HG03135 (cell line): ENCODE measurements around the gene SLC6A8.

Source experiments
- ATAC-seq: cut with Tn5 transposase; IDR thresholded peaks from one replicate; pipeline ENCODE4 v1.9.1; 2021; ENCODE audit warnings: mild to moderate bottlenecking, moderate library complexity; ENCODE audit not compliant: unreplicated experiment

The SLC6A8 gene

DNA sequence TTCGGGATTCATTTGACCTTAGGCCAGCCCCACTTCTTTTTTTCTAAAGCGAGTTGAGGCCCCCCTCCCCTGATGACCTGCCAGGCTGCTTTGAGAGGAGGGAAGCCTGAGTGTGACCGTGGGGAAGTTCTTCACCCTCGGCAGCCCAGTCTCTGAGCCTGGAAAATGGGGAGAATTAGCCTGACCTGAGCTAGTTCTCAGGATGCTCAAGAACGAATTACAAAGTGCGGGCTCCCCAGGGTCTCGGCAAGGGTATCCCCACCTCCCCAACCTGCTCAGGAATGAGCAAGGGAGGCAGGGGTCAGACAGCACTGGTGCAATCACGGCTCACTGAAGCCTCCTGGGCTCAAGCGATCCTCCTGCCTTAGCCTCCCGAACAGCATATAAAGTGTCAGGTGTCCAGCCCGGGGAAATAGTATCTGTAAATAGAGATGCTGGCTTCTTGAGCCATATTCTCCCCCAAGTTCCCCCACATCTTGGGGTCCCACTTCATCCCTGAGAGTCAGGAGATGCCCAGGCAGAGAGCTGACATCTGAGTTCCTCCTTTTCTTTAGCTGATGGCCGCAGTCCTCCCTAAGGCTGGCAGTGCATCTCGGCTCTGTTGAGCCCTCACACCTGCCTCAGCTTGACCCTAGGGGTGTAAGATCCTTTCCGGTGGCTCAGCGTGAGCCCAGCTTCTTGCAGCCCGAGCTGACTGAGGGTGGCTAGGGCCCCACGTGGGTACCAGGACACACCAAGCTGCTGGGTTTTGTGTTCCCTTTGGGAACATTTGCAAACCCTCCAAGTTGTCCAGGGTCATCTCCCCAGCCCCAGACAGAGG is 39.2 kb upstream of the SLC6A8 start:
- no peak for ATAC-seq

DNA sequence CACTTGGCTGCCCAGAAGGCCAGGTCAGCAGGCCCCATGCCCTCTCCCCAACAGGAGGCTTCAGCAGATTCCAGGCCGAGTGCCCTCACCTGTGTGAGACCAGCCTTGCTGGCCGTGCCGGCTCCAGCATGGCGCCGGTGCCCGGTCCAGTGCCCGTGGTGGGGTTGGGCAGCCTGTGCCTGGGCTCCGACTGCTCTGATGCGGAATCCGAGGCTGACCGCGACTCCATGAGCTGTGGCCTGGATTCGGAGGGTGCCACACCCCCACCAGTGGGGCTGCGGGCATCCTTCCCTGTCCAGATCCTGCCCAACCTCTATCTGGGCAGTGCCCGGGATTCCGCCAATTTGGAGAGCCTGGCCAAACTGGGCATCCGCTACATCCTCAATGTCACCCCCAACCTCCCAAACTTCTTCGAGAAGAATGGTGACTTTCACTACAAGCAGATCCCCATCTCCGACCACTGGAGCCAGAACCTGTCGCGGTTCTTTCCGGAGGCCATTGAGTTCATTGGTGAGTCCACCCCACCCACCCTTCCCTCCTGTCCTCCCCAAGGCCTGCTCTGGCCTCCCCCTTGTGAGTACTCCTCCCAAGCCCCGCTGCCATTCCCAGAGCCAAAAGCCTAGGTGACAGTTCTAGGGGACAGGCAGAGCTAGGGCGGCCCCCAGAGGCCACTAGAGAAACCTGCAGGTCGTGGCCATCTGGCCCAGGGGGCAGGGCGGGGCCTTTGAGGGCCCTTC is 38.4 kb upstream of the SLC6A8 start:
- no peak for ATAC-seq

DNA sequence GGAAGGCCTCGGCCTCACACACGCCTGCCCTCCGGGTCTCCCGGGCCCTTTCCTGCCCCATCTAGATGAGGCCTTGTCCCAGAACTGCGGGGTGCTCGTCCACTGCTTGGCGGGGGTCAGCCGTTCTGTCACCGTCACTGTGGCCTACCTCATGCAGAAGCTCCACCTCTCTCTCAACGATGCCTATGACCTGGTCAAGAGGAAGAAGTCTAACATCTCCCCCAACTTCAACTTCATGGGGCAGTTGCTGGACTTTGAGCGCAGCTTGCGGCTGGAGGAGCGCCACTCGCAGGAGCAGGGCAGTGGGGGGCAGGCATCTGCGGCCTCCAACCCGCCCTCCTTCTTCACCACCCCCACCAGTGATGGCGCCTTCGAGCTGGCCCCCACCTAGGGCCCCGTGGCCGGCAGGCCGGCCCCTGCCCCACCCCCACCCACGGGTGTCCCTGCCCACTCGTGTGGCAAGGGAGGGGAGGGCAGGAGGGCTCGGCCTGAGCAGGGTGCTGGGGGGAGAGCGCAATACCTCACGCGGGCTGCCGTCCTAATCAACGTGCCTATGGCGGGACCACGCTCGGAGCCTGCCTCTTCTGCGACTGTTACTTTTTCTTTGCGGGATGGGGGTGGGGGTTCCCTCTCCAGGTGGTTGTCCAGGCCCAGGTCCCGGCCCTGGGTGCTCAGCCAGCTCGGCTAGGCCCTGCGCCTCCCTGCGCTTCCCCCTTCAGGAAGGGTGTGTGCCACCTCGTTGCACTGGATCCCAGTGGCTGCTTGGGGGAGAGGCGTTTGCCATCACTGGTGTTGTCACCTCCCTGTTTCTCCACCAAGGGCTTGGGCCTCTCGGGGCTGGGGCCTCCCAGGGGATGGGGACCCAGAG is 37.6 kb upstream of the SLC6A8 start:
- no peak for ATAC-seq

DNA sequence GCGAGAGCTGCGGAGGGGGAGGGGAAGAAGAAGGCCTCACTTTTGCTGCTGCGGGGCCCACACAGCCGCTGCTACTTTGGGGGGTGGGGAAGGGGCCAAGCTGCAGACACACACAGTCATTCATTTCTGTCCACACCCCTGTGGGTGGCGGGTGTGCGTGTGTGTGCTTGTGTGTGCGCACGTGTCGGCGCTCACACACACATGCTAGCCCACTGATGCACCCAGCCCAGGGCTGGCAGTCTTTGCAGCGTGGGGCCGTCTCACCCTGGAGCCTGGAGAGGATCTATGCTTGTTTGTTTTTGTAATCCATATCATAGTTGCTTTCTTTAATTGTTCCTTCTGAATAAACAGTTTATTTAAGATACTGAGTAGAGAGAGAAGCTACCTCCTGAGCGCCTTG is 36.8 kb upstream of the SLC6A8 start:
- ATAC-seq, result no peak

DNA sequence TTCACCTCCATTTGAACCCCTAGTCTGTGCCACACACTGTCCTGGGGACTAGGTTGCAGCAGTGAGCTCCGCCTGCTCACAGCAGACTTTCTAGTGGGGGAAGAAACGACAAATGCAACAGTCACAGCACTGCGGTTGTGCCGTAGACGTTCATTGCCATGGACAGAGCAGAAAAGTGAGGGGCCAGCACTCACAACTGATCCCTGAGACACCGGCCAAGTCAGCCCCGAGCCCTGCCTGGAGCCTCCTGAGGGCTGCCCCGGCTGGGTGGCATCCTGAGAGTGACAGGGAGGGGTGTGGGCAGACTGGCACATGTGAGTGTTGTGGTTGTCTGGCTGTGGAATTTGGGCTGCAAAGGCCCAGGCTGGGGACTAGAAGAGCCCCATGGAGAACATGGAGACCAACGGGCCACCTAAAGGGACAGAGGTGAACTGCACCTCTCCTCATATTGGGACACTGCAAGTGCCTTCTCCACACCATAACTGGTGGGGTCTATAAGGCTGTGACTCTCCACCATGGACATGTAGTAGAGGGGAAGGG is 36.1 kb upstream of the SLC6A8 start:
- no peak for ATAC-seq

DNA sequence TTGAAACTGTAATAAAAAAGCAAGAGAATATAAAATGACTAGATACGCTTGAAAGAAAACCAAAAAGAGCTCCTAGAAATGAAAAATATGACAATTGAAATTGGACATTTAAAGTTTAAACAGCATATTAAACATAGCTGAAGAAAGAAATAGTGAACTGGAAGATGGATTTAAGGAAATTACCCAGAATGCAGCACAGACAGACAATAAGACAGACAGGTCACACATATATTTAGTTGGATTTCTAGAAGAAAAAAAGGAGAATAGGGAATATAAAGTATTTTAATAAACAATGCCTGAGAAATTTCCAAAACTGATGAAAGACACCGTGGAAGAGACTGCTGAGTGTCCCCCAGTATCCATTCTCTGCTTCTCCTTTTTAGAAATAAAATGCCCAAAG is 34.2 kb upstream of the SLC6A8 start:
- ATAC-seq, result no peak

DNA sequence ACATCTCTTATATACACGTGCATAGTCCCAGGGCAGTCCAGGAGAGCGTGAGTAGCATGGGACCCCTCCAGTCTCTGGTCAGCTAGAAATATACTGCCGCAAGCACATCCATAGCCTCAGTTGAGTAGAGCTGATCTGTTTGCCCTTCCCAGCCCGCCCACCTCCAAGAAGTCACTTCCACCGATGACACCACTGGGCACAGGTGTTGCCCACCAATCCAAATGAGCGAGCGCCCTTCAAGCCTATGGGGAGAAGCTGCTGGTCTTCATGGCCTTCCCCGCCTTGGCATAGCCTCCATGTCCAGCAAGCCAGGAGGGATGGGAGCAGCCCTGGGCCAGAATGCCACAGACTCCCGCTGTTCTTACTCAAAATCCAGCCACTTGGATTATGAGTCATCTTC is 30.6 kb upstream of the SLC6A8 start:
- ATAC-seq, result no peak

DNA sequence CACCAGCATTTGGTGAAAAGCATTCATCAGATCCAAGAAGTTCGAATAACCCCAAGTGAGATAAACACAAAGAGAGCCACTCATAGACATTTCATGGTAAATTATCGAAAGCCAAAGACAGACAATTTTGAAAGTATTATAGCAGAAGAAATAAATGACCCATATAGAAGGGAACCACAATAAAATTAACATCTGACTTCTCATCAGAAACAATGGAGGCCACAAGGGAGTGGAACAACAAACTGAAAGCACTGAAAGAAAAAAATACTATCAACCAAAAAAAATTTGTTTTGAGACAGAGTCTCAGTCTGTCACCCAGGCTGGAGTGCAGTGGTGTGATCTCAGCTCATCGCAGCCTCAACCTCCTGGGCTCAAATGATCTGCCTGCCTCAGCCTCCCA is 28.5 kb upstream of the SLC6A8 start:
- no peak for ATAC-seq

DNA sequence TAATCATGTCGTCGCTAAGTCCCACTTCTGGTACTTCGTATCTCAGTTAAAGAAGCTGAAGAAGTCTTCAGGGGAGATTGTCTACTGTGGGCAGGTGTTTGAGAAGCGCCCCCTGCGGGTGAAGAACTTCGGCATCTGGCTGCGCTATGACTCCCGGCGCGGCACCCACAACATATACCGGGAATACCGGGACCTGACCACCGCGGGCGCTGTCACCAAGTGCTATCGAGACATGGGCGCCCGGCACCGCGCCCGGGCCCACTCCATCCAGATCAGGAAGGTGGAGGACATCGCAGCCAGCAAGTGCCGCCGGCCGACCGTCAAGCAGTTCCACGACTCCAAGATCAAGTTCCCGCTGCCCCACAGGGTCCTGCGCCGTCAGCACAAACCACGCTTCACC is 25.5 kb upstream of the SLC6A8 start:
- no peak for ATAC-seq

DNA sequence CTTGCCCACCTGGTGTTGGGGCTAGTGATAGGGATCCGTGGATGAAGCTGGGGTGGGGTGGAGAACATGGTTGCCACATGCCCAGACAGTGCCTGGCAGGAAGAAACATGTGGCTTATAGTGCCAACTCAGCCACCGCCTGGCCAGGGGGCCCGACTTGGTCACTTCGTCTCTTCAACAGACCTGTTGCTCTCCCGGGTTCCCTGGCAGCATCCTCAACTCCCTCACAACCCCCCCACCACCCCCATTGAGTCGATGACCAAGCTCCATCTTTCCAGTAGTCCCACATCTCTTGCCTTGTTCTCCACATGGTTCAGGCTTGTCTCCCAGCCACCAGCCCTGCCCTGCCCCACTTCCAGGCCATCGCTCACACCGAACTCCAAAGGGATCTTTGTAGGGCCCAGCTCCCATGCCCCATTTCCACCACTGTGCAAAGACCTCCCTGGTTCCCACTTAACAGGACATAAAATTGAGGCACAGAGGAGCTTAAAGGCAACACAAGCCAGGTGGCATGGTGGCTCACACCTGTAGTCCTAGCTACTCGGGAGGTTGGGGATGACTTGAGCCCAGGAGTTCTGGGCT is 21.9 kb upstream of the SLC6A8 start:
- no peak for ATAC-seq

DNA sequence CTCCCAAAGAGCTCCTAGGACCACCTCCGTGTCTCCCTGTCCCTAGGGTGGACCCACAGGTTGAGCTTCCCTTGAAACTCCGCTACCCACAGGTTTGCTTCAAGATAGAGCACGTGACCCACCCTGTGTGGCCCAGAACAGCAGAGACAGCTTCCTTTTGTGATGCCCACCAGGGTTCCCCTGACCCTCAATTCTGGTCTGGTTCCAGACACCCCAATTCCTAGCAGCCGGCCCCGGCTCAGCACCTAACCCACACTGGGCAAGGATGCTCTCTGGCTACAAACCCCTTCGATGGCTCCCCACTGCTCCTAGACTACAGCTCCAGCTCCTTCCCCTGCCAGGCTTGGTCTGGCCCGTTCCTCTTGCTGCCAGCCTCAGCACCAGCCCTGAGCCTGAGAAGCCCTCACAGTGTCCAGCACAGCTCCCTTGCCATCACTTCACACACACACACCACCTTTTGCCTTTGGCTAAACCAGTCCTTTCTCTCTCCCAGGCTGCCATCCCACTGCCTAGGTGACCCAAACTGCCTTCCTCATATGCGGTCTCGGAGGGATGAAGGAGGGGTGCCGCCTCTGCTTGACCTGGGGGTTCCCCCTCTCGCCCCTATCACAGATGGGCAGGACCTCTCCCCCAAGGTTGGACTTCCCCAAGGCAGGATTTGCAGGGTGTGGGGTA is 20.3 kb upstream of the SLC6A8 start:
- no peak for ATAC-seq

DNA sequence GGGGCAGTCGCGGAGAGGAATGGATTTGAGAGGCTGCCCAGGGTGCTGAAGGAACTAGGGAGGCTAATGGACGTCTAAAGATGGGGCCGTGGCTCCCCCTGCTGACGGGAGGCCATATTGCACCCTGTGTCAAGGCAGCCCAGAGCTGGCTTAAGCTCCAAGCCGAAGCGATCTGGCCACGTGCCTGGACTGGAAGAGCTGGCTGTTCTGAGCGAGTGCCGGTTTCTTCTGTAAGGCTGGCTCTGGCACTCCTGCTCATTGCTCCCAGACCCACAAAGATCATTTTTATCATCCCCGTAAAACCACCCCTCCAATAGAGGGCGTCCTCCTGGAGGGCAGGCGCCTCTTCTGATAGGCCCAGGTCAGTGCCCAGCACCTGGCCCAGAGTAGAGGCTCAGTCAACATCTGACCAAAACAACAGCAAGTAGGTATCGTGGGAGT is 19.8 kb upstream of the SLC6A8 start:
- peak; percentile 63 for ATAC-seq

DNA sequence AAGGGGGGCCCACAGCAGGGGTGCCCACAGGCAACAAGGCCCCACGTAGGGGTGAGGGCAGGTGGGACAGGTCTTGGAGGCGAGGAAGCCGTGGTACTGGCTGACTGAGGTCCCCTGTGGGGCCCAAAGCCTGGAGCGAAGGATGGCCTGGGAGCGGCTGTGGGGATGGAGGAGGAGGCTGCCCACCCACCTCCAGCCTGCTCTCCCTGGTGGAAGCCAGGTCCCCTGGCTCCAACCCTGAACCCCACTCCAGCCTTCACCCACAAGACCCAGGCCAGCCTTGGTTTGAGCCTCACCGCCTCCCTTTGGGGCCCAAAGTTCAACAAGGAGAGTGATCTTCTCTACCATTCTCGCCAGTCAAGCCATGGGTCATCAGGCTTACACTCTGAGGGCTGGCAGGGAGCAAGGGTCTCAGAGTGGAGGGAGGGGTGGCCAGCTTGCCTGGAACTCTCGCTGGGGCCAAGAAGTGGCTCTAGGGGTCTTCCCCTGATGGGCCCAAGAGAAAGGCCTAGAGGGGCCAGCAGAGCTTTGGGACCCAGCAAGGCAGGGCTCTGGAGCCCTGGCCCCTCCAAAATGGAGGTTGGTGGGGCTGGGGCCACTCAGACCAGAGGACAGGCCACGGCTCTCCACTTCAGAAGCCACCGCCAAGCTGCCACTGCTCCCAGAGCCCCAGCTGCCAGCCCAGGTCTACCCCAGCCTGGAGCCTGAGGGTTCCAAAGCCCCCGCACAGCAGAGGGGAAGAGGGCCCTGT is 19.1 kb upstream of the SLC6A8 start:
- ATAC-seq, result no peak

DNA sequence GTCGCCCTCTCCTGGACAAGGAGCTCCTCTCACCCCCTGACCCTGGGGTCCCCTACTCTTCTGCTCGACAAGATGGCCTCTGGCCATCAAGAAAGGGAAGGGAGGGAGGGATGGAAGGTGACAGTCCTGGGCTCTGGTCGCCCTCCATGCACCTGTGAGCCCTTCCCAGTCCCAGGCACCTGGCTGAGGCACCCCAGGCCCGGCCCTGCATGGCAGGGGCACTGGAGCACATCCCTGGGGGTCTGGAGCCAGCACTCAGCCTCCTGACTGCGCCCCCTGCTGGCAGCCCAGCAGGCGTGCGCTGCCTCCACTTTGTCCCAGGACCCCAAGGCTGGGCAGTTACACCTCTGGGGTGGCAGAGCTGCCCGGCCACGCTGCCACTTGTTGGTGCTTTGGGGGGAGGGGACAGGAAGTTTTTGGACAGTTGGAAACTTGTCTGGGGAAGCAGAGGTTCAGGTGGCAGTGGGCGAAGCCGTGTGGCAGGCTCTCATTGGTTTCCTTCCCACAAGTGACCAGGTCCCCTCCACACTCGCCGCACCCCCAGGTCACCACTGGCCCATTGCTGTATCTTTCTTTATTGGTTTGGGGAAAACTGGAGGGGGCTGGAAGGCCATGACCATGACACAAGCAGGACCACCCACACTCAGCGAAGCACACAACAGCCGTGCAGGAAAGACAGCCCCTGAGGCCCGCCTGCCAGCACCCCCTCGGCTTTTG is 18.4 kb upstream of the SLC6A8 start:
- no peak for ATAC-seq

DNA sequence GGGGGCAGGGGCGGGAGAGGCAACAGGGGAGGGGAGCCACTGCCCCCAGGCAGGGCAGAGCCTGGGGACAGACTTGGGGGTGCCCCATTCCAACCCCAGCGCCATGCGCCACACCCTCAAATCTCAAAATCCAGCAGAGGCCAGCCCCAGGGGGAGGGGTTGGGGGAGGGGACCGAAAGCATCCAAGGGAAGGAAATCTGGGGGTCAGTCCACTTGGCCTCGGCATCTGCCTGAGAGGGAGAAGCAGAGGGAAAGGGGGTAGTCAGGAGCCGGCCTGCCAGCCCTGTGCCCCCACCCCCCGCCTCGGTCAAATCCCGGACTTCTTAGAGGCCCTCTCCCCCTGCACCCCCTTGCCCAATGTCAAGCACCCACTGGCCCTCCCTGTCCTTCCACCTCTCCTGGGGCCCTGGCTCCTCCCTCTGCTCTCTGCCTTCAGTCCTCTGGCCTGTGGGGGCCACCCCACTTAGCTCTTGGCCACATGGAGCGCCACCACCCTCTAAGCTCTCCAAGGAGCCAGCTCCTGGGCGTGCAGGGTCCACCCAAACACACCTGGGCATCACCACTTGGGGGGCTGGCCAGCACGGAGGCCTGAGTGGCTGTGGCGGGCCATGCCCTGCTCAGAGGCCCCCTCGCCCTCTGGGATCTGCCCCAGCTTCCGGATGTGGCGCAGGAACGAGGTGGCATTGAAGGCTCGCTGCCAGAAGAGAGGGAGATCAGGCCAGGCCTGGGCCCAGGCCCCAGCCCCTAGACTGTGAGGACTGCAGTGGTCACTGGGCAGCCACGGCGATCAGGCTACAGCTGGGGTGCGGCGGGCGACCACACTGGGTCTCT is 17.6 kb upstream of the SLC6A8 start:
- ATAC-seq, result no peak

DNA sequence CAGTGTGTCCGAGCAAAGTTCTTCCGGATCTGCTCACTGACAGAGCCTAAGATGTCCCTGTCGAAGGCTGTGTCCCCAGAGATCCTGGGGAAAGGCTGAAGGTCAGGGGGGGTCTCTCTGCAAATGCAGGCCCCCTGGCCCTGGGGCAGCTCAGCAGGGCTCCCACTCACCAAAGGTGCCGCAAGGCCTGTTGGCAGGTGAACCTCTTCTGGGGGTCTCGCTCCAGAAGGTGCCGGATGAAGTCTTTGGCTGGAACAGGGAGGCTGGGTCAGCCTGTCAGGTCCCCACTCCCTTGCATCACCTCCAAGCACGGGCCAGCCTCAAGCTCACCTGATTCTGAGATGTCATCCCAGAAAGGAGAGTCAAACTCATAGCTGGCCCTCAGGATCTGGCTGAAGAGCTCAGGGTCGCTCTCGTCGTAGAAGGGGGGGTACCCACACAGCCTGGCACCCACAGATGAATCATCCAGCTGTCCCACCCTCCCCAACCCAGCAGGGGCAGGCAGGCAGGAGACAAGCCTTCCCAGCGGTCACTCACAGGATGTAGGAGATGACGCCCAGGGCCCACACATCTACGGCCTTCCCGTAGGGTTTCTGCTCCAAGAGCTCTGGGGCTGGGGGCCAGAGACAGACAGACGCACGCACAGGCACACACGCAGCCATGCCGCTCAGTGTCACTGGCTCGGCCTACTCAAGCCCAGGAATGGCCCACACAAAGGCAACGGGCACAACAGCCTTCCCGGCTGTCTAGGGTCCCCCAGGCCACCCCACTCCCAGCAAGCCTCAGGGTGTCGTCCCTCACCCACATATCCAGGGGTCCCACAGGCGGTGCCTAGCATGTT is 16.8 kb upstream of the SLC6A8 start:
- no peak for ATAC-seq
